NOMO-1 treated with dmso at 0.1 percent for 144 hours (cell line): ENCODE measurements around the gene CHD2.
"Not testable (repeated sequence)": the region's sequence is repeated elsewhere in the genome, so short reads cannot be mapped to it uniquely, and the experiment has no call there.

ENCODE experiments used
- DNase-seq: peaks from one replicate; lab custom pipeline; 2025; ENCODE audit not compliant: unreplicated experiment; lab: John Stamatoyannopoulos, UW

The CHD2 gene

DNA sequence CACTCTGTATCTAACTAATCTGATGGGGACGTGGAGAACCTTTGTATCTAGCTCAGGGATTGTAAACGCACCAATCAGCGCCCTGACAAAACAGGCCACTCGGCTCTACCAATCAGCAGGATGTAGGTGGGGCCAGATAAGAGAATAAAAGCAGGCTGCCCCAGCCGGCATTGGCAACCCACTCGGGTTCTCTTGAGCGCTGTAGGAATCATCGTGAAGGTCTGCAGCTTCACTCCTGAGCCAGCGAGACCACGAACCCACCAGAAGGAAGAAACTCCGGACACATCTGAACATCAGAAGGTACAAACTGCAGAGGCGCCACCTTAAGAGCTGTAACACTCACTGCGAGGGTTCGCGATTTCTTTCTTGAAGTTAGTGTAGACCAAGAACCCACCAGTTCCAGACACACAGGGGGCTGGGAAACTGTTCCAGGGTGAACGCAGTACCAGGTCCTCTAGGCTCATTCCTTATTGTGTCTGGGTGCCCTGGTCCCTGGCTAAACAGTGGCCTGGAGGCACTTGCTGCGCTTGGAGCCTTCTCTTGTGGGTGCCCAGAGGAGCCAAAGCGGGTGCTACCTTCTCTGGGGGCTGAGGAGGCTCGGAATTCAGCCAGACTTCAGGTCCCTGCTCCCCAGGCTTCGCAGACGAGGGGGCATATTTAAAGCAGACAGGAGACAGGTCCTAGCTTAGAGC, 132.5 kb downstream of the CHD2 start:
- not testable (repeated sequence) for DNase-seq

DNA sequence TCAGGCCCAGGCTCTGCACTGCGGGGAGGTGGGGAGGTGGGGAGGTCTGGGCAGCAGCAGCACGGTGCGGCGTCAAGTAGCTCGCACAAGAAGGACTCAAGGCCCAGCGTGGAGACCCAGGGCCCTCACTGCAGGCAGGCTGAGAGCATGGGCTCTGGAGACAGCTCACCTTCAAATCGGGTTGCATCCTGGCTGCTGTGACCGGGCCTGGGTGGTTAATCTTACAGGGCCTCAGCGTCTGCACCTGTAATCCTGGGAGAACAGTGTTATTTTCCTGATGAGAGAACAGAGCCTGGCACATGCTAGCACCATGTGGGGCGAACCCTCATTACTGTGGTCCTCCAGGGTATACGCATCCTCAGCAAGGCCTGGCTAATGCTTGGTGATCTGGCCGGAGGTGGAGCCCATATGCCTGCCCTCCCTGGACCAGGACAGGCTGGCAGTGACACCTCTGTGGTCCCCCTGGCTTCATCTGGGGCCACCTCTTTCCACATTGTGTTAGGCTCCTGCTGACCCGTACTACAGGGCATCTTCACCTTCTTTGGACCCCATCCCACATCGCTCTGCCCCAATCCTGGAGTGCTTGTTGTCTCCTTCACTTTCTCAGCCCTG, 133.4 kb downstream of the CHD2 start:
- DNase-seq: no peak

DNA sequence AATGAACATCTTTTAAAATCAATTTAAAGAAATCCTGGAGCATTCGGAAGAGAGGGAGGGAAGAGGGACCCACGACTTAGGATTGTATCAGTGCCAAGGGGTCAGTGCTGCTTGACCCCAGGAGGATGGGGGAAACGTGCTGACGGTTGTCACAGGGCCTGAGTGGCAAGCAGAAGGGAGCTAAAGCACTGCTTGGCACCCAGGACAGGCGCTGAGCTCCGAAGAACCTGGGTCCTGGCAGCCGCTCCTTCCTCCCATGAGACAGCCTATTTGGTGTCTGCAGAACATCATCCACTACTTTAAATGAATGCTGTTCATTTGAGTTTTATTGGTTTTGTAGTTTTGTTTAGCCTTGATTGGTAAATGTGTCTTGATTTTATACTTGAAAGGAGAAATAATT, 134.4 kb downstream of the CHD2 start:
- DNase-seq: no peak

DNA sequence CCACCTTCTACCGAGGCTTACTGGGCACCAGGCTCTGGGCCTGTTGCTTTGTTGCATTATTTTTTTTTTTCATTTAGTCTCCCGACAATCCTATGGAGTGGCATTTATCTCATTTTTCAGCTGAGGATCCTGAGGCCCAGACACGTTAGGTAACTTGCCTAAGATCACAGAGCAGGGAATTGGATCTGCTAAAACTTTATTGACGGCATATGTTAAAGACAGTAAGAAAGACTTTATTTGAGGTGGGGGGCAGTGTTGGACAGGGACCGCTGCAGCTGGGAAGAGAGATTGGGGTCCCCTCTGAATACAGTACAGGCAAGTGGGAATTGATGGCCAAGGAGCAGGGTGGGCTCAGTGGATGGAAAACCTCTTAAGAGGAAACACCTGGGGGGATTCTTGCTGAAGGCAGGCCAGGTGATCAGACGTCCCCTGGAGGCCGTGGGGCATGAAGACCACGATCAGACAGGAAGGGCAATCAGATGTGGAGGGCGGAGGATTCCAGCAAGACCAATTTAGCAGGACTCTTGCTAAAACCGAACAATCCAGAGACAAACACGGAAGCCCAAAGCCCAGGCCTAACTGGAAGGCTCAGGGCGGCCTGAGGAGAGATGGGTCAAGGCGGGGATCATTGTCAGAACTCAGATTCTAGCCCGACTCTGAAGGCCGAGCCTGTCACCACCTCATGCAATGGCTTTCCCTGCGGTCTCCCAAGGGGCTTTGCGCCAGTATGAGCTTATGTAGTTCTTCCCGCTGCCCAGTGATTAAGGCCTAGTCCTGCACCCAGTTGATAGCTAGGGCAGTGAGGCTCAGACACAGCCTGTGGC, 135.2 kb downstream of the CHD2 start:
- no peak for DNase-seq

DNA sequence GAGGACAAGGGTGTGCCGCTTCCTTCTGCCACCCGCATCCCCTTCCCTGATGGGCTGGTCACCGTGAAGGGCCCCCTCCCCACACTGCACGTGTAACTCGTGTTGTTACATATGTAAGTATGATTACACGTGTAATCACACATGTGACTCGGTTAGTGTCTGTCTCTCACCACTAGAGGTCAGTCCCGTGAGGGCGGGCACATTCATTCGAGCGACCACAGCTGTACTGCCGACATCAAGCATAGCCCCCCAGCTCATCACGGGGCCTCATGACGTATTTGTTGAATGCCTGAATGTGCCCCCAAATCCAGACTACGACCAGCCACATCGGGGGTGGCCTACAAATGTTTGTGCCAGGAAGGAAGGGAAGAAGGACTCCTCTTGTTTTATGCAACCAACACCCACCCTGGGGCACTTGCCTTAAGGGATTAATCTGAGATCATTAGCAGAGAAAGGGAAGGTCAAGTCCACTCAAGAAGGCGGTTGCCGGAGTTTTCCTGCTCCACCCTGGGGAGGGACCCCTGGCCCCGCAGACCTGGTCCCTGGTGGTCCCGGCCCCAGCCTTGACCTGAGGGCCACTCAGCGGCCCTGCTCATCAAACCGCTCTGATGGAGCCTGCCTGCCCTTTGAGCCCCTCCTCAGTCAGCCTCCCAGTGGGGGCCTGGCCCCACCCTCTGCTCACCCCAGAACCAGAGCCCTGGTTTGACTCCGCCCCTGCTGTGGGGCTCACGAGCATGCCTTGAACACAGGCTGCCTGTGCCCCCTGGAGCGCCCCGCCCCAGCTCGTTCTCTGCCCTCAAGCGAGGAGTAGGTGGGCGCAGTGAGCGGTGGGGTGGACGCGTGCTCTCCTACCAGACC, 136.1 kb downstream of the CHD2 start:
- DNase-seq: peak; percentile 43

DNA sequence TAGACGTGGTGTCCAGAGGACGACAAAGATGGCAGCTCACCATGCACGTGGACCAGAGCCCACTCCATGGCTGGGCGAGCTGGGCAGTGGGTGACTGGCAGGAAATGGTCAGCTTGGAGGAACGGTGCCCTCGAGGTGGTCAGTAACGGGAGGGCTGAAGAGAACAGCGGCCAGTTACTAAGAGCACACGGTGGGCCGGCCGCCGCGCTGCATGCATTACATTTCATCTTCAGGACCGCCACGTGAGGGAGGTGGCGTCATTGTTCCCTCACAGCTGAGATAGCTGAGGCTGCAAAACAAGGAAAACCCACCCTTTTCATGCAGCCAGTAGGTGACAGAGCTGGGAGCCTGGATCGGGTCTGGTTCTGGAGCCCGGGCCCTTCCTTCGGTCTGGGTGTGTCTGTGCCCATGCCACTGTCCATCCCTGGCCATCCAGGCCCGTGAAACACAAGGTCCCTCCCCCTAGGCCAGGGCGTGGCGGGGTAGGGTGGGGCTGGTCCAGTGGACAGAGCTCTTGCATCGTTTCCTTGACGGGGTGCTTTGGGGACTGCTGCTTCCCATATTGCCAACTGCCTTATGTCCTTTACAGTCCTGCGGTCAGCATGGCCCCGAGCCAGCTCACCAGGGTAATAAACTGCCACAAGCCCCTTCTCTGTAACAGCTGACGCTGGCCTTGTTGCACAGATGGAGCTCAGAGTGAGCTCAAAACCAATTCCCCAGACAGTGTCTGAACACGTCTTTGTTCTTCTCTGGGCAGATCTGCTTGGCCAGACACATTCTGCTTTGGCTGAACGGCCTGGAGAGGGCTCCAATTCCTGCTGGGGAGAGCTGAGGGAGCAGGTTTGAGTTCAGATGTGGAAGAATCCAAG, 137.1 kb downstream of the CHD2 start:
- DNase-seq: peak; percentile 85

DNA sequence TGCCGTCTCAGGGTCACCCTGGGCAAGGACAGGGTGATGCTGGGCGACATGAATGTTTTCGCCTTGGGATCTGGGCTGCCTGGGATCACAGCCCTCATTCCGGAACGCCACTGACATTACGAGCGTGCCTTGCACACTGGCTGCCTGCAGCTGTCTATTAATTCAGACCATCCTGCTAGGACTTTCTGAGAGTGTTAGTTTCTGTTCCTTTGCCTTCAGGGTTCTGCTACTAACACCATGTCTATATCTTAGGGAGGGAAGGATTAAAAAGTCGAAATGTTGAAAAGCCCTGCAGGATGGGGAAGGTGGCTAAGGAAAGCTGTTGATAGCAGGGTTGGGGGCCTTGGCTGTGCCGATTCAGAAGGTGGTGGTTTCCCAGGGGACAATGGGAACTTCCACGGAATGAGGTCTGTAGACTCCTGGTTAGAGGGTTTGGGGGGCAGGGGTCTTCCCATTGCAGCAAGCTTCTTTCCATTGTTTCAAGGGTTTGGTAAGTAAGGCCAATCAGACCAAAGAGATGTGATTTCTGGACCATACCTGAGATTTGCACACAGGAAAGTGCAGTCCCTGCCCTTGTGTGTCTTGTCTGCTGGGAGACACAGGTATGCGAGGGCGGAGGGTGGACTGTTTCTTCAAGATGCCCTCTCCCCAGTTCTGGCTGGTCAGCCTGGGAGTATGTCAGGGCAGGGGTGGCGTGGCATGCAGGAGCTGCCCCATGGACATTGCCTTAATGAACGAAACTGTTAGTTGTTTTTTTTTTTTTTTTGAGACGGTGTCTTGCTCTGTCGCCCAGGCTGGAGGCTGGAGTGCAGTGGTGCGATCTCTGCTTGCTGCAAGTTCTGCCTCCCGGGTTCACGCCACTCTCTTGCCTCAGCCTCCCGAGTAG, 137.9 kb downstream of the CHD2 start:
- no peak for DNase-seq

DNA sequence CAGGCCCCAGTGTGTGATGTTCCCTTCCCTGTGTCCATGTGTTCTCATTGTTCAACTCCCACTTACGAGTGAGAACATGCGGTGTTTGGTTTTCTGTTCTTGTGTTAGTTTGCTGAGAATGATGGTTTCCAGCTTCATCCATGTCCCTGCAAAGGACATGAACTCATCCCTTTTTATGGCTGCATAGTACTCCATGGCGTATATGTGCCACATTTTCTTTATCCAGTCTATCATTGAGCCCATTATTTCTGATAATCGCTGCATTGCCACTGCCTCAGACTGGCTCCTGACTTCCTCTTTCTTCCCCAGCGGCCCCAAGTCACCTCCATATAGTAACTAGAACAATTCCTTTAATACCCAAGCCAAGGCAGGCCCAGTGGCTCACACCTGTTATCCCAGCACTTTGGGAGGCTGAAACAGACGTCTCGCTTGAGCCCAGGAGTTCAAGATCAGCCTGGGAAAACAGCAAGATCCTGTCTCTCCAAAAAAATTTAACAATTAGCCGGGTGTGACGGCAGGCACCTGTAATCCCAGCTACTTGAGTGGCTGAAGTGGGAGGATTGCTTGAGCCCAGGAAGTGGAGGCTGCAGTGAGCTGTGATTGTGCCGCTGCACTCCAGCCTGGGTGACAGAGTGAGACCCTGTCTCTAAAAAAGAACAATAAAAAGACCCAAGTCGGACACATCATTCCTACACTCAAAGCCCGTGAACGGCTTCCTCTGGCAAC, 139.6 kb downstream of the CHD2 start:
- peak; percentile 57 for DNase-seq

DNA sequence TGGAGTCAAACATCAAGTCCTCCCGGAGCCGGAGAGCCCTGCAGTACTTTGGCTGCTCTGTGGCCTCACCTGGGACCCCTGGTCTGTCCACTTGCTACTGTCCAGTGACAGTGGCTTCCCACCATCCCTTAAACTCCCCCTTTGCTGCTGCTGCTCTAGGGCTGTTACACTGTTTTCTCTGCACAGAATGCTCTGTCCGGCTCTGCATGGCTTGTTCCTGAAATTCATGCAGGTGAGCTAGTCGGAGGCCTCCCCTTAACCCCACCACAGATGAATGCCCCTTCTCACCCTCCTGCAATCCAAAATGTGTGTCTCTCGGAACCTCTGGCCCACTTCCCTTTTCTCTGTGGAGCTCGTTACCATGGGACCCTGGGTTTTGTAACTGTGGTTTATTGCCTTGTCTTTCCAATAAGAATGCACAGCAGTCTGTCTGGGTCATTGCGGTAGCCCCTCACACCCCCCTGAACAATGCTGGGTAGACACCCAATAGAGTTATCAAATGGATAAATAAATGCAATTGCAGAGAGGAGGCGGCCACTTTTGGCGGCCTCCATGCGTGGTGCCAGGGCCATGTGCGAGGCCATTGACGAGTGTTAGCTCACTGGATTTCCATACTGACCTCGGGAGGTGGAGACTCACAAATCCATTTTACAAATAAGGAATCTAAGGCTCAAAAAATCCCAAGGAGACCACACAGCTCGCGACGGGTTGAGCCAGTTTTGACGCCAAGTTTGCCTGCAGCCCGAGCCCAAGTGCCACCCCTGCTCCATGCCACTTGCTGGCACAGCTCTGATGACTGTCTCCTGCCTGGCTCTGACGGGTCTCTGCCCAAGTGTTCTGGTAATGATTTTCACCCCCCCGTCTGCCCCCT, 140.4 kb downstream of the CHD2 start:
- no peak for DNase-seq

DNA sequence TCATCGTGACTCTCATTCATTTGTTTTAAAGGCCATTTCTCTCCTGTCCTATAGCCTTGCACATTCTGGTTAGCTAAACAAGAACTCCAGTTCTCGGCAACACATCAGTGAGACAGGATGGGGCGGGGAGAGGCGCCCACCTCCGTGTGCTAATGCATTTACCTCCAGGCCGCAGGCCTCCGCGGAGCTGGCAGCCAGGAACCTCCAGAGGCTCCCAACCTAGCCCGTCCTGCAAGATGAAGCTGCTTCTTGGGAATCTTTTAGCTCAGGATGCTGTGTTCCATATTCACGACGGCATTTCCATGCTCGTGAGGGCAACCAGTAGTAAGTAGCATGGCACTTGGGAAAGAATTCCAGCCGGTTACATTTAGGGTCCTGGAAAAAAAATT, 141.0 kb downstream of the CHD2 start:
- DNase-seq: no peak

GRCh38 chr15:93042211-93042610, 142.1 kb downstream of the CHD2 start:
- DNase-seq: no peak

DNA sequence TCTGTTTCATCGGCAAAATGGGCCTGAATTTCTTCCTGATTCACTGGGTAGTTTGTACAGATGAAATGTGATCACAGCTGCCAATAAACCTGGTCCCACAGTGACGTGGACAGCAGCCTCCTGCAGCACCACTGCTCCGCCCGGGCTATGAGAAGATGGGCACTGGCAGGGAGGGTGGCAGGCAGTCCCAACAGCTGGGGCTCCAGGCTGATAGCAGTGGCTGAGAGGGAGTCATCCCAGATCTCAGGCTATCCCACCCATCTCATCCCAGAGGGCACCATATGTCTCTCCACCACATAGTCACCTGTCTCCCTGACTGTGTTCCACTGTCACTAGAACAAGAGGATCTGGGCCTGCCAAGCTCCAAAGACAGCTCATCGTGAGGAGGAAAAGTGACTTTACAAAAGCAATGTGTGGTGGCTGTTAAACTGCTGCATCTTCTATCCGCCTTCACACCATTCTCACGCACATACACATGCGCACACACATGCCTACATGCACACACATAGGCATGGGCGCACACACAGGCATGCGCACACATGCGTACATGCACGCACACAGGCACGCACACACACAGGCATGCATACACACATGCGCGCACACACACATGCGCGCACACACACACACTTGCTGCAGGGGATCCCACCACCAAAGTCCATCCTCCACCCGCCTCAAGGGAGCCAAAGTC, 142.7 kb downstream of the CHD2 start:
- DNase-seq: no peak

GRCh38 chr15:93043621-93044300, 143.6 kb downstream of the CHD2 start:
- no peak for DNase-seq

DNA sequence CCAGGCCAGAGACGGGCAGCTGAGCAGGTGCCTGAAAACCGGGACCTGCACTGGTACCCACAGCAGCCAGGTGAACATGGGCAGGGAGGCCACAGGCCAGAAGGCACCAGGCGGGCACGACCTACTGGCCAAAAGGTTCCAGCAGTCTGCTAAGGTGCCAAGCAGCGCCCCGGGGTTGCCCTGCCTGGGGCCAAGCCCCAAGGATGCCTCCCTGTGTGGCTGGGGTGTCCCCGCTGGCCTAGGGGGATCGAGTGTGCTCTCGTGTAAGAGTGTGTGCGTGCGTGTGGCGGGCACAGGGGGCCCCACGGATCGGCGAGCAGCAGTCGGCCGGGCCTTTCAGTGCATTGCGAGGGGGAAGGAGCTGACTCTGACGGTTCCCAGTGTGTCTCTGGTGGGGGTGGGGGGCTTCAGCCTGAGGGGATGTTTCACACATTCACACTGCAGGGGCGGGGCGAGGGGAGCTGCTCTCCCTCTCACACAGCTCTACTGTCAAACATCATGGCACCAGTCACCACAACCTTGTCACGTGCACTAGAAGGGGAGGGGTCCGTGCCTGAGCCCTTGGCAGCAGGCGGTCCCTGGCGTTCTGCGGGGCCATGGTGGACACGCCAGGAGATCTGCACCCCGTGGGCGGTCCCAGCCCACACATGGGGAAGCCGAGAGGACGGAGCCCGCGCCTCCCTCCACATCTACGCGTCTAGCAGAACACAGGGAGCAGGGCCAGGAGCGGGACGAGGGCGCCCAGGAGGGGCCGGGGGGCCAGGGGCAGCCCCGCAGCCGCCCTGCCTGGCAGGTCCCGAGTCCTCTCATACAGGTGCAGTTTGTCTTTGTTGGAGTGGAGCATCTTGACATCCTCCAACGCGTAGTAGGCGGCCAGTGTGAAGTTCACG, 144.4 kb downstream of the CHD2 start:
- no peak for DNase-seq

GRCh38 chr15:93045191-93045785, 145.2 kb downstream of the CHD2 start:
- no peak for DNase-seq
